ENCODE results near the gene CDH2.
"Not testable (repeated sequence)": the region's sequence is repeated elsewhere in the genome, so short reads cannot be mapped to it uniquely, and the experiment has no call there.

The CDH2 gene

GRCh38 chr18:27985832-27986231 is 191.1 kb downstream of the CDH2 start:
- DNase-seq (ENCODE audit: low spot score) = no peak

GRCh38 chr18:27983780-27984179 is 193.2 kb downstream of the CDH2 start:
- DNase-seq (ENCODE audit: low spot score) = no peak

- no peak for DNase-seq (ENCODE audit: low spot score)
These were observed 200.0 kb downstream of the CDH2 start for GRCh38 chr18:27976806-27977408.

GRCh38 chr18:27970321-27970720 is 206.6 kb downstream of the CDH2 start:
- DNase-seq (ENCODE audit: low spot score) = no peak

- DNase-seq (ENCODE audit: low spot score) = no peak
These were observed 207.7 kb downstream of the CDH2 start for GRCh38 chr18:27969206-27969605.

GRCh38 chr18:27967913-27968824 is 208.8 kb downstream of the CDH2 start:
- no peak for DNase-seq (ENCODE audit: low spot score)

- DNase-seq (ENCODE audit: low spot score) = no peak
These were observed 210.0 kb downstream of the CDH2 start for GRCh38 chr18:27966881-27967280.

GRCh38 chr18:27964811-27965210 is 212.1 kb downstream of the CDH2 start:
- no peak for DNase-seq (ENCODE audit: low spot score)

GRCh38 chr18:27959101-27959500 is 217.8 kb downstream of the CDH2 start:
- DNase-seq (ENCODE audit: low spot score) = no peak

- no peak for DNase-seq (ENCODE audit: low spot score)
These were observed 220.8 kb downstream of the CDH2 start for GRCh38 chr18:27956001-27956640.

GRCh38 chr18:27954226-27954625 is 222.7 kb downstream of the CDH2 start:
- DNase-seq (ENCODE audit: low spot score) = no peak

- DNase-seq (ENCODE audit: low spot score) = no peak
These were observed 224.2 kb downstream of the CDH2 start for GRCh38 chr18:27952741-27953140.

GRCh38 chr18:27950648-27951228 is 226.2 kb downstream of the CDH2 start:
- DNase-seq (ENCODE audit: low spot score) = no peak

GRCh38 chr18:27948986-27949385 is 227.9 kb downstream of the CDH2 start:
- no peak for DNase-seq (ENCODE audit: low spot score)

GRCh38 chr18:27942706-27943105 is 234.2 kb downstream of the CDH2 start:
- DNase-seq (ENCODE audit: low spot score) = no peak

GRCh38 chr18:27931535-27931934 is 245.4 kb downstream of the CDH2 start:
- no peak for DNase-seq (ENCODE audit: low spot score)

GRCh38 chr18:27922780-27923179 is 254.2 kb downstream of the CDH2 start:
- no peak for DNase-seq (ENCODE audit: low spot score)

GRCh38 chr18:27921904-27922751 is 254.8 kb downstream of the CDH2 start:
- DNase-seq (ENCODE audit: low spot score) = no peak

GRCh38 chr18:27921392-27921791 is 255.5 kb downstream of the CDH2 start:
- no peak for DNase-seq (ENCODE audit: low spot score)

GRCh38 chr18:27920836-27921235 is 256.1 kb downstream of the CDH2 start:
- no peak for DNase-seq (ENCODE audit: low spot score)

GRCh38 chr18:27906189-27906588 is 270.7 kb downstream of the CDH2 start:
- DNase-seq (ENCODE audit: low spot score) = not testable (repeated sequence)

GRCh38 chr18:27903906-27904305 is 273.0 kb downstream of the CDH2 start:
- no peak for DNase-seq (ENCODE audit: low spot score)
